Amniotic stem cell (primary cell): ENCODE measurements around the gene DCAF8L2.
"Not testable (repeated sequence)": the region's sequence is repeated elsewhere in the genome, so short reads cannot be mapped to it uniquely, and the experiment has no call there.

Experiments
- DNase-seq: peaks from one replicate; lab custom pipeline; 2025; lab: John Stamatoyannopoulos, UW

DCAF8L2 gene

GRCh38 chrX:27679281-27679680, 89.1 kb downstream of the DCAF8L2 start:
- DNase-seq: no peak

GRCh38 chrX:27680726-27681125, 90.6 kb downstream of the DCAF8L2 start:
- no peak for DNase-seq

- not testable (repeated sequence) for DNase-seq
These were observed 93.5 kb downstream of the DCAF8L2 start for GRCh38 chrX:27683566-27684208.

- DNase-seq: no peak
These were observed 104.5 kb downstream of the DCAF8L2 start for GRCh38 chrX:27694667-27695066.

- DNase-seq: no peak
These were observed 116.4 kb downstream of the DCAF8L2 start for GRCh38 chrX:27706526-27706925.

- DNase-seq: no peak
These were observed 125.5 kb downstream of the DCAF8L2 start for GRCh38 chrX:27715610-27716009.

GRCh38 chrX:27728291-27728690, 138.1 kb downstream of the DCAF8L2 start:
- no peak for DNase-seq

GRCh38 chrX:27731962-27732361, 141.8 kb downstream of the DCAF8L2 start:
- DNase-seq: no peak

- no peak for DNase-seq
These were observed 145.8 kb downstream of the DCAF8L2 start for GRCh38 chrX:27735914-27736313.

GRCh38 chrX:27740933-27741332, 150.8 kb downstream of the DCAF8L2 start:
- DNase-seq: no peak

- DNase-seq: not testable (repeated sequence)
These were observed 153.4 kb downstream of the DCAF8L2 start for GRCh38 chrX:27743521-27743920.

- no peak for DNase-seq
These were observed 156.4 kb downstream of the DCAF8L2 start for GRCh38 chrX:27746516-27746915.

GRCh38 chrX:27750298-27750697, 160.2 kb downstream of the DCAF8L2 start:
- not testable (repeated sequence) for DNase-seq

- no peak for DNase-seq
These were observed 161.8 kb downstream of the DCAF8L2 start for GRCh38 chrX:27751976-27752375.

- no peak for DNase-seq
These were observed 175.6 kb downstream of the DCAF8L2 start for GRCh38 chrX:27765718-27766117.

- no peak for DNase-seq
These were observed 177.2 kb downstream of the DCAF8L2 start for GRCh38 chrX:27767387-27767786.

- no peak for DNase-seq
These were observed 185.8 kb downstream of the DCAF8L2 start for GRCh38 chrX:27775984-27776383.

GRCh38 chrX:27796640-27797257, 206.6 kb downstream of the DCAF8L2 start:
- no peak for DNase-seq

GRCh38 chrX:27797575-27797974, 207.4 kb downstream of the DCAF8L2 start:
- DNase-seq: no peak
